ENCODE data around the gene PTPRK.

The PTPRK gene

DNA sequence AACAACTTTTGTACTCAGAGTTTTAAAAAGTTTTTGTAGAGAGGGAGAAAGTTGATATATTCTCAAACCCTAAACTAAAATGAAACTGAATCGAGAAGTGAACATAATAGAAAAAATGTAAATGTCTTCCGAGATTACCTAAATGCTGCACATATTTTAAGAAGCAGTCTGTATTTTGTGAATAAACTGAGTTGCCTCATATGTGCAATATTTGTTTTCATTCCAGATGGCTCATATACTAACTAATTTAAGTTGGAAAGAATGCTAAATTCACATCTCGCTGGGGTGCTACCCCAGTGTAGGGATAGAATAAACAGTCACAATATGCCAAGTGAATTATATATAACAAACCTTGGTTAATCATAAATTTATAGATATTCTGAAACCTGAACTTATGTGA is 333.7 kb downstream of the PTPRK start:
- ChIA-PET CTCF (no interaction called here), POLR2A (no interaction called here)
- TF ChIP-seq, protein P1, sequence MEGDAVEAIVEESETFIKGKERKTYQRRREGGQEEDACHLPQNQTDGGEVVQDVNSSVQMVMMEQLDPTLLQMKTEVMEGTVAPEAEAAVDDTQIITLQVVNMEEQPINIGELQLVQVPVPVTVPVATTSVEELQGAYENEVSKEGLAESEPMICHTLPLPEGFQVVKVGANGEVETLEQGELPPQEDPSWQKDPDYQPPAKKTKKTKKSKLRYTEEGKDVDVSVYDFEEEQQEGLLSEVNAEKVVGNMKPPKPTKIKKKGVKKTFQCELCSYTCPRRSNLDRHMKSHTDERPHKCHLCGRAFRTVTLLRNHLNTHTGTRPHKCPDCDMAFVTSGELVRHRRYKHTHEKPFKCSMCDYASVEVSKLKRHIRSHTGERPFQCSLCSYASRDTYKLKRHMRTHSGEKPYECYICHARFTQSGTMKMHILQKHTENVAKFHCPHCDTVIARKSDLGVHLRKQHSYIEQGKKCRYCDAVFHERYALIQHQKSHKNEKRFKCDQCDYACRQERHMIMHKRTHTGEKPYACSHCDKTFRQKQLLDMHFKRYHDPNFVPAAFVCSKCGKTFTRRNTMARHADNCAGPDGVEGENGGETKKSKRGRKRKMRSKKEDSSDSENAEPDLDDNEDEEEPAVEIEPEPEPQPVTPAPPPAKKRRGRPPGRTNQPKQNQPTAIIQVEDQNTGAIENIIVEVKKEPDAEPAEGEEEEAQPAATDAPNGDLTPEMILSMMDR (IDR thresholded peaks at IDR 0.05; ENCODE audit: control extremely low read depth, extremely low read depth, low read depth, missing control alignments) = no peak
- DNase-seq (ENCODE audit: extremely low spot score) = no peak

DNA sequence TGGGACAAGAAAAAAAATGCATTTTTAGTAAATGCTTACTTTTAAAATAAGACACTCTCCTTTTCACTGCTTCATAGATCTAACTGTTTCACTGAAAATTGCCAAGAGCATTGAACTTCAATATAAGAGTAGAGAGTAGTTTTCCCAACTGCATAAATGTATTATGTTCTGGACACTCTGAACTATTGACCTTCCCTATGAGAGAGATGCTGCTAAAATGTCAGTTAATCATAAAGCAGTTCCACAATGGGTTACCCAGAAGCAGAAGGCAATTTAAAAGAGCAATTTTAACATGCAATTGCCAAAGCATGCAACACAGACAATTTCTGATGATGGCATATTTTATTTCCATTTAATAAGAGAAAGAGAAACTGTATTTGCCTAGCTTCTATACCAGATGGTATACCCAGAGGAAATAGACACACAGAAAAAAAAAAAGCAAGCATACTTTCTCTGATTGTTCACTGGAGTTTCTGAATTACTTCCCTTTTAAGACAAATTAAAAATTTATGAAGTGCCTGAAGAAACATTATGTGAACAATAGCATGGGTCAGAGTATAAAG is 340.4 kb downstream of the PTPRK start:
- DNase-seq (ENCODE audit: extremely low spot score) = no peak
- ChIA-PET POLR2A (no interaction called here), CTCF (no interaction called here)
- TF ChIP-seq, protein P1 (IDR thresholded peaks at IDR 0.05; ENCODE audit: control extremely low read depth, extremely low read depth, low read depth, missing control alignments) = no peak

DNA sequence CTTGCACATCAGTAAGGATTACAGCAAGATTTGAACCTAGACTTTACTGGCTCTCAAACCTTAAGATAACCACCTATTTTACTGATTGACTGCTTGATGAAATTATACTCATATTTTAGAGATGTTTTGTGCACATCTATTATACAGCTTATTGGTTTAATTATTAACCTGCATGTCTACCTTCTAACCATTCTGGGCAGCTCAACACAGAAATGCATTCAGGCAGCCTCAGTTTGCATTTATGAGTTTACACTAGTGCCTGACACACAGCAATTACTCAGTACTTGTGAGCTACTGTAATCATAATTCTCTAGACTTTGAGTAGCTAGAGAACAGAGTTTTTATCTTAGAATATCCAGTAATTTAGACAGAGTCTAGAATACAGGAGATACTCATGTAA is 345.7 kb downstream of the PTPRK start:
- CTCF ChIA-PET = interaction anchor here (1.0 kb wide), 1 partner anchor 9 kb away, joined by 3 read pairs; no protein-coding TSS in a partner anchor
- TF ChIP-seq, protein P1 (IDR thresholded peaks at IDR 0.05; ENCODE audit: control extremely low read depth, extremely low read depth, low read depth, missing control alignments) = no peak
- POLR2A ChIA-PET = no interaction called here

DNA sequence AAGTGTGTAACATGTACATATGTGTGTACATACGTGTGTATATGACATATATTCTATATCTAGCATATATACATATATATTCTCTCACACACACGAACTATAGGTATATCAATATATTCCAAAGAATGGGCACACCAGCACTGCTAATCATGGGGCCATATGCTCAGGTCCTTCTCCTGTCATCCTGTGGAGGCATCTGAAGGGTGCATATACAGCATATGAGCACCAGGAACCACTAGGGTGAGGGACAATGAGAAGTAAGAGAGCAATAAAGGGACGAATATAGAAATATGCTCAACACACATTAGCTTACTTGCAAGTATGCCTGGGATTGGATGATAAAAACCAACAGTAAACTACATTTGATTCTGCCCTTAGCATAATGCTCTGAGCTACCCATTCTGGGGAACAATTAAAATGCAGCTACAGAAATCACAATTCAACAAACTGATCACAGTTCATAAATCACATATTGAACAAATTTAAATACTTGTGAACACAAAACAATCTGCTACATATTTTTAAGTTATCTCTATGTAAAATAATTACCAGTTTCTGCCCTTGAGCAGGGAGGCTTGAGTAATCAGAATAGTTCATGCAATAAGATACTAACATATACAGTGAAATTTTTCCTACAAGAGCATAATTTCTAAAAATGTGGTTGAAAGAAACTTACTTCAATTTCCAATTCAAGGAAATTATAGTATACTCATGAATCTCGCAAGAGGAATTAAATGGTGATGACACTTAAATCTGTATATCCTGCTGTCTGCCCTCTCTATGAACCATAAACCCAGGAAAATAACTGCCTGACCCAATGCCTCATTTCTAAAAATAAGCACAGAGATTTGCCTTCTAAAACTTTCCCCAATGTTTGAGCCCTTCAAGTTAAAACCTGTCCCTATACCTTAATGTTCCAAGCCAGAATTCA is 347.4 kb downstream of the PTPRK start:
- TF ChIP-seq, protein P1 (IDR thresholded peaks at IDR 0.05; ENCODE audit: control extremely low read depth, extremely low read depth, low read depth, missing control alignments) = no peak
- POLR2A ChIA-PET = no interaction called here
- CTCF ChIA-PET = no interaction called here
- no peak for DNase-seq (ENCODE audit: extremely low spot score)

More for the DNA sequence above, 345.7 kb downstream of the PTPRK start:
- no peak for DNase-seq (ENCODE audit: extremely low spot score)

DNA sequence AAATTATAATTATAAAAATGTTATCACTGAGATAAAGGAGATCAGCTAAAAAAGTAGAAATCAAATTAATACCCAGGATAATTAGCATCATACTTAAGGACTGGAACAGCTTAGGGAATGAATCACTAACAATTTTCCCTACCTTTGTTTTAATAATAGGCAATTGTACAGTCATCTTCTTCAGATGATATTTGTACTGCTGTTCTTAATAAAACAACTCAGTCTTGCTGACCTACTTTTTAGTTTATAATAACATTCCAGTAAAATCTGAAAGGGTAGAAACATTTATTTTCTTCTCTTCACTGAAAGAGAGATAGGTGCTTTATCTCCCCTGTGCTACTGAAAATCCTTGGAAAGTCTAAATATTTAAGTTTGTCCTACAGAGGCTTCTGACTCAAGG is 348.3 kb downstream of the PTPRK start:
- no peak for DNase-seq (ENCODE audit: extremely low spot score)
- ChIA-PET POLR2A (no interaction called here), CTCF (no interaction called here)
- TF ChIP-seq, protein P1 (IDR thresholded peaks at IDR 0.05; ENCODE audit: control extremely low read depth, extremely low read depth, low read depth, missing control alignments) = no peak

DNA sequence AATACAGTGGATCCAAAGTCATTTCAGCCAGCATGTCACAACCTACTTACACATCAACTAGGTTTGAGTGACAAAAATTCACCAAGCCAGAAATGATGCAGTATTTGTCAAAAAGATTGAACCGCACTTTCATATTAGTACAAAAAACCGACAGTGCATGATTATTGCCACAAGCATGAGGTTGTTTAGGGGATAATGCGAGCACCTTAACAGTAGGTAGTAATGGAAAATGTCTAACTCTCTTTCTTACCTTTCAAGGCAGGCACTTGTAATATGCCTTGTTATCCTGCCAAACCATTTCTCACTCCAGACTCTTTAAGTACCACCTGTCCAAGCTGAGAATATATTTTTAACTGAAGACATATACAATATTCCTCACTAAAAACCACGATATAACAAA is 349.2 kb downstream of the PTPRK start:
- TF ChIP-seq, protein P1 (IDR thresholded peaks at IDR 0.05; ENCODE audit: control extremely low read depth, extremely low read depth, low read depth, missing control alignments) = no peak
- ChIA-PET CTCF (interaction anchor here (1.4 kb wide), 1 partner anchor 35 kb away, joined by 3 read pairs; no protein-coding TSS in a partner anchor), POLR2A (no interaction called here)
- DNase-seq (ENCODE audit: extremely low spot score) = no peak

All from GM10248 (cell line).